Activated CD8-positive, alpha-beta memory T cell treated with anti-CD3 and anti-CD28 coated beads for 4 hours (primary cell): ENCODE data around the gene LRRC37A3.
"Not testable (repeated sequence)": the region's sequence is repeated elsewhere in the genome, so short reads cannot be mapped to it uniquely, and the experiment has no call there.

Source experiments
- DNase-seq, 2 donors: peaks; one replicate each; pipeline ENCODE4 v3.0.0-alpha.2; 2020; ENCODE audit warnings: low read depth in 2 of 2

LRRC37A3 gene

GRCh38 chr17:64834060-64834459, 85.2 kb downstream of the LRRC37A3 start:
- not testable (repeated sequence) for DNase-seq

- not testable (repeated sequence) for DNase-seq
Observed at GRCh38 chr17:64830631-64831040, 88.6 kb downstream of the LRRC37A3 start.

- DNase-seq: not testable (repeated sequence)
Observed at GRCh38 chr17:64829824-64830630, 89.3 kb downstream of the LRRC37A3 start.

- DNase-seq: not testable (repeated sequence)
Observed at GRCh38 chr17:64829068-64829467, 90.2 kb downstream of the LRRC37A3 start.

- not testable (repeated sequence) for DNase-seq
Observed at GRCh38 chr17:64818904-64819303, 100.4 kb downstream of the LRRC37A3 start.

- DNase-seq: not testable (repeated sequence)
Observed at GRCh38 chr17:64815833-64816198, 103.5 kb downstream of the LRRC37A3 start.

GRCh38 chr17:64814993-64815832, 104.1 kb downstream of the LRRC37A3 start:
- not testable (repeated sequence) for DNase-seq

GRCh38 chr17:64808178-64808977, 110.9 kb downstream of the LRRC37A3 start:
- DNase-seq: peak in 1 of 2 donors; percentile 33
